MCF 10A (cell line): ENCODE data around the gene EFNA3. TPM values are rescaled to one million over a fixed set of nuclear protein-coding genes. Genes with fewer than 3 reads are reported as not detected.
A peak's percentile ranks its signal among the peaks of the same experiment; 100 is the strongest.

Experiments used
- BruUV-seq: library from RNA; stranded (reverse); fragments of 400-500 nt; replicated peaks from 2 replicates; lab custom pipeline; 2021; lab: Mats Ljungman, UMichigan
- CTCF ChIA-PET: fragments of 300-600 bp; sonication (Branson Sonifier 250); formaldehyde crosslinking; extraction: SDS; loops from one replicate; lab custom pipeline; 2021; ENCODE audit warnings: antibody characterized with exemption, inconsistent platforms; lab: Yijun Ruan, JAX
- POLR2A ChIA-PET: fragments of 300-600, 350-650 bp; sonication (Branson Sonifier 250); formaldehyde crosslinking; extraction: SDS; loops from one replicate; lab custom pipeline; 2020; ENCODE audit warnings: antibody characterized with exemption, inconsistent platforms; lab: Yijun Ruan, JAX
- DNase-seq: peaks from one replicate; pipeline ENCODE4 v3.0.0-alpha.2; 2018; ENCODE audit not compliant: unreplicated experiment
- H3K27ac Mint-ChIP-seq: one replicate; pipeline ENCODE4 v1.8.0; 2022; ENCODE audit warnings: mild to moderate bottlenecking, low read depth, mixed read lengths; ENCODE audit not compliant: unreplicated experiment
- H3K27me3 Mint-ChIP-seq: one replicate; pipeline ENCODE4 v1.8.0; 2022; ENCODE audit warnings: mixed read lengths; ENCODE audit not compliant: insufficient read depth, unreplicated experiment
- H3K36me3 Mint-ChIP-seq: one replicate; pipeline ENCODE4 v1.8.0; 2022; ENCODE audit warnings: mild to moderate bottlenecking, moderate library complexity, mixed read lengths; ENCODE audit not compliant: insufficient read depth, unreplicated experiment
- H3K4me1 Mint-ChIP-seq: one replicate; pipeline ENCODE4 v1.8.0; 2022; ENCODE audit warnings: mixed read lengths; ENCODE audit not compliant: insufficient read depth, unreplicated experiment
- H3K4me3 Mint-ChIP-seq: one replicate; pipeline ENCODE4 v1.8.0; 2022; ENCODE audit warnings: mild to moderate bottlenecking, moderate library complexity, mixed read lengths; ENCODE audit not compliant: unreplicated experiment
- H3K9me3 Mint-ChIP-seq: one replicate; pipeline ENCODE4 v1.8.0; 2022; ENCODE audit warnings: mixed read lengths; ENCODE audit not compliant: unreplicated experiment
- intact Hi-C: fragments of 100-400 bp; cut with micrococcal nuclease; formaldehyde crosslinking; loops from 2 replicates; pipeline ENCODE4 v1.14.1; 2022
- total RNA-seq: library from RNA; stranded (reverse); gene quantifications from 2 replicates; pipeline ENCODE4 v1.2.3, GENCODE V29; 2022
- TF ChIP-seq, protein P1 (sequence below): fragments of 200-600 bp; IDR thresholded peaks from one replicate; pipeline ENCODE4 v1.8.0; 2022; ENCODE audit warnings: antibody characterized with exemption, mild to moderate bottlenecking; ENCODE audit not compliant: unreplicated experiment

EFNA3 gene
- total RNA-seq, 1 experiment from 2014 or later: 1.7 TPM

DNA sequence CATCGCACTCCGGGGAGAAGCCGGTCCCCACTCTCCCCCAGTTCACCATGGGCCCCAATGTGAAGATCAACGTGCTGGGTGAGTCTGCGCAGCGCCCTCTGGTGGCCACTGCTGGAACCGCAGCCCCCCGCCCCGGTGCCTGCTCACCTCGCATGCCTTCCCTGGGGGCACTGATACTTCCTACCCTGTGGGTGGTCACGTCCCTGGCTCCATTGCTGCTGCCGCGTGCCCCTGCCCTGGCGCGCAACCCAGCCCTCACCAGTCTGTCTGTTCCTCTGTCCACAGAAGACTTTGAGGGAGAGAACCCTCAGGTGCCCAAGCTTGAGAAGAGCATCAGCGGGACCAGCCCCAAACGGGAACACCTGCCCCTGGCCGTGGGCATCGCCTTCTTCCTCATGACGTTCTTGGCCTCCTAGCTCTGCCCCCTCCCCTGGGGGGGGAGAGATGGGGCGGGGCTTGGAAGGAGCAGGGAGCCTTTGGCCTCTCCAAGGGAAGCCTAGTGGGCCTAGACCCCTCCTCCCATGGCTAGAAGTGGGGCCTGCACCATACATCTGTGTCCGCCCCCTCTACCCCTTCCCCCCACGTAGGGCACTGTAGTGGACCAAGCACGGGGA lies 7.6 kb downstream of the EFNA3 start:
- no peaks in the 10 kb centered on the region for H3K36me3 Mint-ChIP-seq
- no peak overlapping the region for H3K27ac Mint-ChIP-seq
- peaks cover 10% of the 10 kb centered on the region for H3K27me3 Mint-ChIP-seq
- H3K4me3 Mint-ChIP-seq: peak overlapping the region; percentile 100
- H3K4me1 Mint-ChIP-seq: peaks cover 30% of the 10 kb centered on the region
- ChIA-PET CTCF (interaction anchor here (0.6 to 5.2 kb wide), 31 partner anchors 9 to 606 kb away, joined by 3 to 78 read pairs (median 8); partner anchors contain the start of genes ADAM15, EFNA4, FLAD1 and KRTCAP2), POLR2A (interaction anchor here (0.5 to 3.8 kb wide), 14 partner anchors 22 to 526 kb away, joined by 3 to 35 read pairs (median 14); partner anchors contain the start of genes ADAM15, CKS1B, EFNA1 and EFNA4)
- DNase-seq: peak; percentile 77
- no peaks in the 10 kb centered on the region for H3K9me3 Mint-ChIP-seq
- intact Hi-C loops: no loop called here
- no TSS peak for BruUV-seq
- TF ChIP-seq, protein P1, sequence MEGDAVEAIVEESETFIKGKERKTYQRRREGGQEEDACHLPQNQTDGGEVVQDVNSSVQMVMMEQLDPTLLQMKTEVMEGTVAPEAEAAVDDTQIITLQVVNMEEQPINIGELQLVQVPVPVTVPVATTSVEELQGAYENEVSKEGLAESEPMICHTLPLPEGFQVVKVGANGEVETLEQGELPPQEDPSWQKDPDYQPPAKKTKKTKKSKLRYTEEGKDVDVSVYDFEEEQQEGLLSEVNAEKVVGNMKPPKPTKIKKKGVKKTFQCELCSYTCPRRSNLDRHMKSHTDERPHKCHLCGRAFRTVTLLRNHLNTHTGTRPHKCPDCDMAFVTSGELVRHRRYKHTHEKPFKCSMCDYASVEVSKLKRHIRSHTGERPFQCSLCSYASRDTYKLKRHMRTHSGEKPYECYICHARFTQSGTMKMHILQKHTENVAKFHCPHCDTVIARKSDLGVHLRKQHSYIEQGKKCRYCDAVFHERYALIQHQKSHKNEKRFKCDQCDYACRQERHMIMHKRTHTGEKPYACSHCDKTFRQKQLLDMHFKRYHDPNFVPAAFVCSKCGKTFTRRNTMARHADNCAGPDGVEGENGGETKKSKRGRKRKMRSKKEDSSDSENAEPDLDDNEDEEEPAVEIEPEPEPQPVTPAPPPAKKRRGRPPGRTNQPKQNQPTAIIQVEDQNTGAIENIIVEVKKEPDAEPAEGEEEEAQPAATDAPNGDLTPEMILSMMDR: peak; percentile 100

DNA sequence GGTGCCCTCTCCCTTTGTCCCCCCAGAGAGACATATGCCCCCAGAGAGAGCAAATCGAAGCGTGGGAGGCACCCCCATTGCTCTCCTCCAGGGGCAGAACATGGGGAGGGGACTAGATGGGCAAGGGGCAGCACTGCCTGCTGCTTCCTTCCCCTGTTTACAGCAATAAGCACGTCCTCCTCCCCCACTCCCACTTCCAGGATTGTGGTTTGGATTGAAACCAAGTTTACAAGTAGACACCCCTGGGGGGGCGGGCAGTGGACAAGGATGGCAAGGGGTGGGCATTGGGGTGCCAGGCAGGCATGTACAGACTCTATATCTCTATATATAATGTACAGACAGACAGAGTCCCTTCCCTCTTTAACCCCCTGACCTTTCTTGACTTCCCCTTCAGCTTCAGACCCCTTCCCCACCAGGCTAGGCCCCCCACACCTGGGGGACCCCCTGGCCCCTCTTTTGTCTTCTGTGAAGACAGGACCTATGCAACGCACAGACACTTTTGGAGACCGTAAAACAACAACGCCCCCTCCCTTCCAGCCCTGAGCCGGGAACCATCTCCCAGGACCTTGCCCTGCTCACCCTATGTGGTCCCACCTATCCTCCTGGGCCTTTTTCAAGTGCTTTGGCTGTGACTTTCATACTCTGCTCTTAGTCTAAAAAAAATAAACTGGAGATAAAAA lies 8.4 kb downstream of the EFNA3 start:
- peaks cover 2% of the 10 kb centered on the region for H3K27me3 Mint-ChIP-seq
- H3K4me3 Mint-ChIP-seq: peak overlapping the region; percentile 100
- DNase-seq: no peak
- ChIA-PET POLR2A (interaction anchor here (3.8 kb wide), 1 partner anchor 41 kb away, joined by 35 read pairs; the partner anchor contains the start of gene EFNA1), CTCF (interaction anchor here (0.6 to 5.2 kb wide), 15 partner anchors 9 to 141 kb away, joined by 3 to 78 read pairs (median 10); partner anchors contain the start of genes ADAM15 and KRTCAP2)
- no peaks in the 10 kb centered on the region for H3K36me3 Mint-ChIP-seq
- no peaks in the 10 kb centered on the region for H3K9me3 Mint-ChIP-seq
- TSS peak; percentile 21 for BruUV-seq
- H3K4me1 Mint-ChIP-seq: peaks cover 30% of the 10 kb centered on the region
- H3K27ac Mint-ChIP-seq: no peak overlapping the region
- intact Hi-C loops: no loop called here
- TF ChIP-seq, protein P1: no peak

DNA sequence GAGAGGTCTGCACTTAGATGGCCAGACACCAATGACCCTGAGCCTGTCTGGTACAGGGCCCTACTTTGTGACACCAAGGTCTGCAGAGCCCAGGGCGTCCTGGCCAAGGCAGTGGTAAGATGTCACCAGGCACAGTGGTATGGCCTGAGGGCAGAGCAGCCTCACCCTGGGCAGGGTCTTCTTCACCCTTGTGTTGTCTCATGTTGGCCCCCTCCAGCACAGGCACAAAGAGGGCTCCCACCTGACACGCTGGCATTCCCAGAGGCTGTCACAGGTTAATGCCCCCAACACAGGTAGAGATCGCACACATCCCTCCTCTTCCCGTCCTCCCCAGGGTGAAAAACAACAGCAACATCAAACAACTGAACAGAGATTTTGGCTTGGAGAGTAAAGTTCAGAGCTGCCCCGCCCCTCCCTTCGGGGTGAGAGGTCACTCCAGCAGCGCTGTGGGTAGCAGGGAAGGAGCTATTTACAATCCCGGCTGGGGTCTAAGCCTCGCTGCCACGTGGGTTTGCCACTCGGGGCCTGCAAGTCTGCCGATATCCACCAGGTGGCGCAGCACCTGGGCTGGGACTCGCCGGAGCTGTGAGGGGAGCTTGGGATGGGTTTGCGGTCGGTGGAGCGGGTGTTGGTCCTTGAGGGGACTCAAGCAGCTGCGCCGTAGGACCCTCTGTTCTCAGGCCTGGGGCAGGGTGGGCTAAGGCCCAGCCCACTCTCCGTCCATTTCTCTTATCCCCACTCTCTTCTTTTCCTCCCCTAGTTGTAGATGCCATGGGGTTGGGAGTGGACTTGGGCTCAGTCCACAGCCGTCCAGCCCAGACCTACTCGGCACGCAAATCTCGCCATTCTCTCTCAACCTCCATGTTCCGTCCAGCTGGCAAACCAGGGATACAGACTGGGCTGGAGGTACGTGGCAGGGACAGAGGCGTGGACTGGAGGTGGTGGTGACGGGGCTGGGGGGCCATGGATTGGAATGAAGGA lies 12.7 kb downstream of the EFNA3 start:
- intact Hi-C loops: no loop called here
- peak; percentile 83 for DNase-seq
- POLR2A ChIA-PET: interaction anchor here (0.6 to 2.3 kb wide), 13 partner anchors 11 to 607 kb away, joined by 3 to 20 read pairs (median 5); partner anchors contain the start of genes KRTCAP2 and SLC50A1

More for the DNA sequence above, 12.7 kb downstream of the EFNA3 start:
- Mint-ChIP-seq H3K4me1 (peaks cover 26% of the 10 kb centered on the region), H3K27ac (no peak overlapping the region), H3K9me3 (no peaks in the 10 kb centered on the region), H3K27me3 (peaks cover 17% of the 10 kb centered on the region), H3K4me3 (no peak overlapping the region), H3K36me3 (no peaks in the 10 kb centered on the region)
- CTCF ChIA-PET: interaction anchor here (0.6 to 6.8 kb wide), 57 partner anchors 9 to 644 kb away, joined by 3 to 380 read pairs (median 5); partner anchors contain the start of genes ADAM15, DPM3, EFNA1 and KRTCAP2
- BruUV-seq: no TSS peak
- TF ChIP-seq, protein P1: peak; percentile 100
